Heart left ventricle (tissue), 13 donors: Measurements from ENCODE around the gene HEBP1.

Experiments used
- CTCF ChIP-seq, 12 donors: fragments of 200-600 bp; sonication (generic) in 4 of 12; IDR thresholded peaks; one replicate each; pipeline versions ENCODE4 v1.5.0 to v1.8.0; 2018 to 2022; ENCODE audit warnings: antibody characterized with exemption in 12 of 12, mild to moderate bottlenecking in 5 of 12
- POLR2A ChIP-seq, 2 donors: fragments of 450-650 bp; IDR thresholded peaks; one replicate each; pipeline ENCODE4 v1.6.1; 2017; ENCODE audit warnings: antibody characterized with exemption in 2 of 2, mild to moderate bottlenecking in 2 of 2, moderate library complexity in 2 of 2
- donor health status: ischemic (EF 13 %, LVEDD 7.1; RV severe dilation, severe dysfunction).
- donor health status: DM: no; HTN: yes; CAD: no.
- donor health status: DM: no; HTN: no; CAD: no.
- donor health status: ischemic (EF 25% LVEDD 6.9; RV normal size, moderate dysfunction).
- donor health status: ischemic (EF 25% LVEDD 5.7; RV mildly dilated, moderate dysfunction).
- donor health status: ischemic (EF 35%, LVEDD 5.7; RV mildly dilated, moderate dysfunction).
- donor health status: nonischemic (EF 11% LVEDD 7.7; RV severe dilation, severe dysfunction).
- donor health status: DM: yes; HTN: yes; CAD: no.
- donor health status: PGD.
- donor health status: ischemic (EF 29% LVEDD 5.4; RV normal size, mild dysfunction).
- donor health status: nonischemic (EF 23%, LVEDD 6.1; RV moderate dilation, normal function).

- TF ChIP-seq CTCF (IDR thresholded peaks at IDR 0.05), result no peak
- no peak for TF ChIP-seq POLR2A (IDR thresholded peaks at IDR 0.05)
Observed at GRCh38 chr12:13044906-13045299, 44.8 kb upstream of the HEBP1 start.
